Hippocampal formation (tissue), 2 donors: ENCODE results near the gene HAO1.

ENCODE experiments used
- DNase-seq, 2 donors: peaks; one replicate each; lab custom pipeline; 2025; lab: John Stamatoyannopoulos, UW

Gene HAO1

GRCh38 chr20:7926767-7927166 lies 13.5 kb downstream of the HAO1 start:
- DNase-seq = peak in 1 of 2 donors; percentile 5

- DNase-seq = no peak
These were observed 13.9 kb downstream of the HAO1 start for GRCh38 chr20:7926323-7926722.

- DNase-seq = no peak
These were observed 15.6 kb downstream of the HAO1 start for GRCh38 chr20:7924692-7925091.

DNA sequence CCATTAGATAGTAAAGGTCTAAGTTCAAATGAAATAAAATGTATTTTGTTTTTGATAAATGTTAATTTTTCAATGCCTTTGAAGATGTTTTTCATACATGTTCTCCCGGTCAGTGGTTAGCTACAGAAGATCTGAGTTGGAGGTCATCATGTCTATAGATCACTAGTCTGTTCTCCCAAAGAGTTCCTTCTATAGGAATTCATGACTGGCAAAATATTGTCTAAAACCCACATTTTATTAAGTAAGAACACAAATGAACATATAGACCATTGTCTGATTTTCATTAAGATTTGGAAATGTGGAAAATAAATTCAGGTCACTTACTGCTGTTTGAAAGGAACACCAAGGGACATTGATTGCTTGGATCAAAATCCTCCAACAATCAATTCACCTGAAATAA lies 23.6 kb downstream of the HAO1 start:
- no peak for DNase-seq

DNA sequence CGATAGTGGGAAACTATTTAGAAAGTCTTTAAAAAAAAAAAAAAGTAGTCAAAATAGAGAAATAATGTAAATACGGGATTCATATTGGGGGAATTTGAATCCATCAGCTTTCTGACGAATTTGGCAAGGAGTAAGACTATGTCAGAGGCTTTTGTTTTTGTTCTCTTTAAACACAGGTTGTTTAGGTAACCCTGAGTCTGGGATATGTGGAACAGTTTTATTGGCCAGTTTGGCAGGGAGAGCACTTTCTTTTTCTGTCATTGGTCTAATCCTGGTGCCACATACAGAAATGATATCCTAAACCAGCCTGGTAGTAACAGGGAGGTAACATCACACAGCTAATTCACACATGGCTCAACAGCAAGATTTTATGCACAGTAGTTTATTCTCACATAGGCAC lies 27.7 kb downstream of the HAO1 start:
- DNase-seq = no peak

DNA sequence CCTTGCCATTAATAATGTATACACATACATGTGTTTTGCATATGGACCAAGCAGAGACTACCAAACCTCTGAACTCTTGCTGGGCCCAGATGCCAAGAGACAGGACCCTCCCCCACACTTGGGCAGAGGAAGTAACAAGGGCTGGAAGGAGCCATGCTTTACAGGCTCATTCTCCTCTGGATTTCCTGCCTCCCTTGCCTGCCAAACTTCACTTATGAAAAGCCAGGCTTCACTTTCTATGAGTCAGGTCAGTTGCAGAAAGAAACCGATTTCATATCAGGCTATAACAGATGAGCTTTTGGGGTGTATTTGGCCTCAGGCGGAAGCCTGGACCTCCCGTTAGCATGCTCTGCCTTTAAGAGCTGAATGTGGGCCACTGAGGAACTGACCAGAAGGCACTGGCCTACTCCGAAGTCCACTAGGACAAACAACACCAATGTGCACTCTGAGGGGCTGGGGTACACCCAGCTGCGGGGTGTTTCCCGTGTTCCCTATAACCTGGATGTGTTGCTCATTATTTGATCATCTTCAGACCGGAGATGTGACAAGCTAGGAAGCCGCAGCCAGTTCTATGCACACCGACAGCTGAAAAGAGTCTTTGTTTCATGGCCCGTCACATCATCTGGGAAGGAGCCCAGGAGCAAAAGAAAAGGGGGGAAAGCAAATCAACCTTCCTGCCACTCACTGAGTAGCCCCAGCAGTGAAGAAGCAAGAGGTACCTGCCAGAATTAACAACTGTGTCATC lies 28.5 kb downstream of the HAO1 start:
- DNase-seq = peak in 1 of 2 donors; percentile 5

- no peak for DNase-seq
These were observed 31.4 kb downstream of the HAO1 start for GRCh38 chr20:7908905-7909304.

DNA sequence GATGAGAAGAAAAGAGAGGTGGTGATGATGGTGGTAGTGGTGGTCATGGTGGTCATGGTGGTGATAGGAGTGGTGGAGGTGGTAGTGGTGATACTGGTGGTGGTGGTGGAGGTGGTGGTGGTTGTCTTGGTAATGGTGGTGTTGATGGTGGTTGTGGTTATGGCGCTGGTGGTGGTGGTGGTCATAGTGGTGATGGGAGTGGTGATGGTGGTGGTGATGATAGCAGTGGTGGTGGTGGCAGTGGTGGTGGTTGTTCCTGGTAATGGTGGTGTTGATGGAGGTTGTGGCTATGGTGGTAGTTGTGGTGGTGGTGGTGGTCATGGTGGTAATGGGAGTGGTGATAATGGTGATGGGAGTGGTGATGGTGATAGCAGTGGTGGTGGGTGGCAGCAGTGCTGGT lies 36.8 kb downstream of the HAO1 start:
- no peak for DNase-seq

- no peak for DNase-seq
These were observed 37.4 kb downstream of the HAO1 start for GRCh38 chr20:7902879-7903278.

GRCh38 chr20:7897781-7898364 lies 42.4 kb downstream of the HAO1 start:
- DNase-seq = no peak

GRCh38 chr20:7893014-7893730 lies 47.1 kb downstream of the HAO1 start:
- DNase-seq = no peak

DNA sequence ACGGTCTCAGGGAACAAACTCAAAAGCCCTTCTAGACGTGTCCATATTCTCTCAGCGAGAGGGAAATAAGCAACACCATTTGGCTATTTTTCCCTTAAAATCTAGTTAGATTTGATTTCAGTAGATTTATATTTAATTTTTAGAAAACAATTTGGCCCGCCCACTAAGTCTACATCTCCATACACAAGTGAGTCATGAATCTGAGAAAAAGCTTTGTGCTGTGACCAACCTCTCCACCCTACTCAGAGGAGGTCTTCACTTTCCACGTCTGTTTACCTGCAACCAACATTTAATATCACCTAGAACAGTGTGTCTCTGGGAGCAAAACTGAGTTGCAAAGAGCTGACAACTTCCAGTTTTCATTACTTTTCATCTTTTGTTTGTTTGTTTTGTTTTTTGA lies 48.6 kb downstream of the HAO1 start:
- no peak for DNase-seq

DNA sequence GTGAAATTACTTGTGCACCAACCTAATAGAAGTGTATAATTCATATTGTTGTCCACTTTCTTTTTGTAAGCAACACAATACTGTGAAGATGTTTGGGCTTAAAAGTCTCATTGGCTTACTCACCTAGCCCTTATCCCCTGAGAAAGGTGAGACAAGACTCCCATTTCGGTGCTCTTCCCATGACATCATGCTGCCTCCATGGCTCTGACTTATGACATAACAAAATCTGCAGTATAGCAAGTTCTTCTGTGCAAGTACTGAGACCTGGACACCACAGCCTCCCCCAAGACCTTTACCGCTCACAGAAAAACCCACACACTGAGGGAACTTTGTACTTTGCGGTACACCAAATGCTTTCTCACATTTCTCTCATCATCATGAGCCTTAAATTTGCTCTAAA lies 50.5 kb downstream of the HAO1 start:
- DNase-seq = no peak

- DNase-seq = no peak
These were observed 56.5 kb downstream of the HAO1 start for GRCh38 chr20:7883741-7884140.

- DNase-seq = no peak
These were observed 56.9 kb downstream of the HAO1 start for GRCh38 chr20:7883309-7883708.

- DNase-seq = no peak
These were observed 58.2 kb downstream of the HAO1 start for GRCh38 chr20:7882076-7882475.

DNA sequence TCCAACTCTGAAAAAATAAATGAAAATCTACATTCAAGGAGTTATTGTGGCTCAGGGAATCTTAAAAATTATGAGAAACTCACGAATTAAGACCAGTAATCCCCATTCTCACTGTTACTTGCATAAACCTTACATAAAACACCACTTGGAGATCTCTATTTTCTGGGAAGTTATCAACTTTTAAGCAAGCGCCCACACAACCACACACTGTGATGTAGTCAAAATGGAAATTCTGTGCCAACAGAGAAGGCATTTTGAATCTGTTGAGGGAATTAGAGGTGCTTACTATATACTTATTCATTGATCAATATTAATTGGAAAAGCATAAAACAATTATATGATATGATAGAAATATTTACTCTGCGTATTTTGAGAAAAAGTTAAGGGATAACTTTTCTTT lies 58.7 kb downstream of the HAO1 start:
- no peak for DNase-seq

GRCh38 chr20:7879883-7880282 lies 60.4 kb downstream of the HAO1 start:
- DNase-seq = no peak

- no peak for DNase-seq
These were observed 72.2 kb downstream of the HAO1 start for GRCh38 chr20:7868108-7868507.

DNA sequence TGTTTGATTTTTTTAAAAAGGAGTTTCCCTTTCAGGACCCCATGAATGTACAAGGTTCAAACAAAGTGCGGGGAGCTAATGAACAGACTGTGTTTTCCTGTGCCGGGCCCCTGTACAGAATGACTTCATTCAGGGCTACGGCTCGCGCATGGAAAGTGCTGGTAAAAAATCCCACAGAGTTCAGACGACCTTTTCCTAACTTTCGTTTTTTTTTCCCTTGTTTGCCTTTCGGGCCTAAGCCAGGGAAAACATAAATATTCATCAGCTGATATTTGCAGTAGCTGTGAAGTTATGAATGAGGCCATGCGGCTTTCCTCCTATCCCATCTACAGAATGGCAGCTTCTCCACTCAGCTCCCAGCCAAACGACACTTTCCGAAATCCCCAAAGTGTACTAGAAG lies 74.0 kb downstream of the HAO1 start:
- DNase-seq = no peak

DNA sequence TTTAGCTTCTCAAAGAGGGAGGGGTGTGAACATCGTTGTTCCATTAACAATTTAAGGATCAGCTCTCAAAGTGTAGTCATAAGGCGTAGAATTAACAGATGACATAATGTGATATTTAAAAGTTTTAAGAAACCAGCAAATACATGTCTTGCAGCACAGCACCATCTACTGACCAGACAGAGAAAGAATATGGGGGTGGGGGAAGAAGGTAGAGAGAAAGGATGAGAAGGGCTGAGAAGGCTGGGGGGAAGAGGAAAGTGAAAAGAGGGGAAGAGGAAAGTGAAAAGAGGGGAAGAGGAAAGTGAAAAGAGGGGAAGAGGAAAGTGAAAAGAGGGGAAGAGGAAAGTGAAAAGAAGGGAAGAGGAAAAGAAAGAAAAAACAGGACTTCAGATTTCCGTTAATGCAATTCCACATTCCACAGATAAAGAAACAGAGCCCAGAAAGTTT lies 80.9 kb downstream of the HAO1 start:
- peak in 1 of 2 donors; percentile 55 for DNase-seq

DNA sequence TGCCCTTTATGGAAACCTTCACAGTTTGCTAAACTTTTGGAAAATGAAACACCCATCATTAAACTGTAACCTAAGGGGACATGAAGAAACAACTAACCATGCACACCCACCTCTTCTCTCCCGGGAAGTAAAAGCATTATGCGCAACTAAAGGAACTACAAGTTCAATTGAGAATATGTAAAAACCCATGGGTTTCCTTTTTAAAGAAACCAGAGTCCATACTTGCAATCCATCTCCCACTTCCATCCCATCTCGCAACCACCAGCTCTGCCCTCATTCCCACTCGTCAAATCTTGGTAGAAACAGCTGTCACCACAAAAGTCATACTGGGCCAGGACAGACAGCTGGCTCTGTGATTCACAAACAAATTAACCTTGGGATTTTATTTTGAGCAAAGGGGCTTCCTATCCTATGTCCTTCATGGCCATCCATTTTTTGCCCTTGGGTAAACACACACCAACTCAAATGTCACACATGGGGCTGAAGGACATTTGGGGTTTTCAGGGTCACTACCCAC lies 81.5 kb downstream of the HAO1 start:
- DNase-seq = no peak

- no peak for DNase-seq
These were observed 83.5 kb downstream of the HAO1 start for GRCh38 chr20:7856756-7857155.
